IgD-negative memory B cell (primary cell): ENCODE results near the gene GTF2B. TPM values are rescaled to one million over a fixed set of nuclear protein-coding genes. Genes with fewer than 3 reads are reported as not detected.
"Not testable (repeated sequence)": the region's sequence is repeated elsewhere in the genome, so short reads cannot be mapped to it uniquely, and the experiment has no call there.

Source experiments
- H3K27ac Mint-ChIP-seq, 3 donors: one replicate each; pipeline ENCODE4 v1.8.0; 2020 to 2022; ENCODE audit warnings: mild to moderate bottlenecking in 3 of 3, mixed read lengths in 3 of 3, moderate library complexity in 1 of 3
- H3K27me3 Mint-ChIP-seq: one replicate; pipeline ENCODE4 v1.8.0; 2021; ENCODE audit warnings: mixed read lengths
- H3K36me3 Mint-ChIP-seq: one replicate; pipeline ENCODE4 v1.8.0; 2020; ENCODE audit warnings: mild to moderate bottlenecking, mixed read lengths
- H3K4me1 Mint-ChIP-seq, 3 donors: one replicate each; pipeline ENCODE4 v1.8.0; 2020 to 2022; ENCODE audit warnings: mixed read lengths in 3 of 3, mild to moderate bottlenecking in 1 of 3
- H3K4me3 Mint-ChIP-seq, 4 donors: one replicate each; pipeline ENCODE4 v1.8.0; 2020 to 2022; ENCODE audit warnings: mild to moderate bottlenecking in 4 of 4, mixed read lengths in 4 of 4, moderate library complexity in 3 of 4
- H3K9me3 Mint-ChIP-seq, 3 donors: one replicate each; pipeline ENCODE4 v1.8.0; 2020 to 2021; ENCODE audit warnings: mixed read lengths in 3 of 3, mild to moderate bottlenecking in 1 of 3
- polyA plus RNA-seq: library from polyadenylated mRNA; unstranded; fragments of 300-500 nt; fragmentation: Illumina TruSeq; gene quantifications from one replicate; pipeline ENCODE4 v1.2.3, GENCODE V29; 2021

GTF2B gene, protein sequence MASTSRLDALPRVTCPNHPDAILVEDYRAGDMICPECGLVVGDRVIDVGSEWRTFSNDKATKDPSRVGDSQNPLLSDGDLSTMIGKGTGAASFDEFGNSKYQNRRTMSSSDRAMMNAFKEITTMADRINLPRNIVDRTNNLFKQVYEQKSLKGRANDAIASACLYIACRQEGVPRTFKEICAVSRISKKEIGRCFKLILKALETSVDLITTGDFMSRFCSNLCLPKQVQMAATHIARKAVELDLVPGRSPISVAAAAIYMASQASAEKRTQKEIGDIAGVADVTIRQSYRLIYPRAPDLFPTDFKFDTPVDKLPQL
- polyA plus RNA-seq, result 56.5 TPM

DNA sequence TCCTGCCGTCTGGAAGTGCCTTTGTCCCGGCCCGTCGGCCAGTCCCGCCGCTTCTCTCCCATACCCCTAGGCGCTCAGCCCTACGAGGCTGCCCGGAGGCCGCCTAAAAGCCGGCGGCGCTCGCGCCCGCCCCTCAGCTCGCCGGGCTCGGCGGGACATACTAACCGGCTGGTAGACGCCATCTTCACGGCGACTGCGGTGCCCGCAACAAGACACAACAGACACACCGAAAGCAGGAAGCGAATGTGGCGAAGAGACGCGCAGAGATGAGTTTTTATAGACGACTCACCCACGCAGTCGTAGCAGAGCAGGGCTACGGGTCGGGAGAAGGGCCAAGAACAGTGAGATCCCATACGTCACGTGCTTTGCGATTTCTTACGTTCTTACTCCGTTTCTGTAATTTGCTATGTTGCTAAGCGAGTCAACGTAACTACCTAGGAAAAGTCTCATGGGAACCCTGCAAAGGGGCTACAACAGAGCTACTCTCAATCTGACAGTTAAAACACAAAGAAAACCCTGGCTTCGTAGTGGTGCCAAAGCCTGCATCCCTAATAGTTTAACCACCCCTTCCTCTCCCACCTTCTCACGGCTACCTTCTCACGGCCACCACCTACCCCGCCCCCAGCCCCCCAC, at the start of gene GTF2B:
TSS of gene GTF2B (minus strand) at position 250 of the 633 bp plus-strand sequence. CDS start at position 182, 68 bp downstream.
- Mint-ChIP-seq H3K4me1 (peaks cover 18 to 27% (median 20%) of the 10 kb centered on the region in 3 donors), H3K27me3 (no peaks in the 10 kb centered on the region), H3K27ac (peak within 1 kb of the TSS; percentile 83 to 96 (median 88)), H3K4me3 (peak within 1 kb of the TSS; percentile 87 to 96 (median 95)), H3K9me3 (no peaks in the 10 kb centered on the region), H3K36me3 (no peaks in the 10 kb centered on the region)

DNA sequence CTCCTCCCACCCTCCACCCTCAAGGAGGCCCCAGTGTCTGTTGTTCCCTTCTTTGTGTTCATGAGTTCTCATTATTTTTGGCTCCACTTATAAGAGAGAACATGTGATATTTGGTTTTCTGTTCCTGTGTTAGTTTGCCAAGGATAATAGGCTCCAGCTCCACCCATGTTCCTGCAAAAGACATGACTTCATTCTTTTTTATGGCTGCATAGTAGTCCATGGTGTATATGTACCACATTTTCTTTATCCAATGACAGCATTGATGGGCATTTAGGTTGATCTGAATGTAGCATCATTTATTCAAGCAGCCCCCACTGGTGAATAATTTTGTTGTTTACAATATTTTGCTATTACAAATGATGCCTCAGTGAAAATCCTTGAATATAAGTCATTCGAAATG, 47.2 kb upstream of the GTF2B start:
- H3K27ac Mint-ChIP-seq, result peak overlapping the region in 1 of 3 donors; percentile 55
- peaks cover 31% of the 10 kb centered on the region for H3K36me3 Mint-ChIP-seq
- H3K9me3 Mint-ChIP-seq, H3K4me3 Mint-ChIP-seq, H3K4me1 Mint-ChIP-seq, H3K27me3 Mint-ChIP-seq: not testable (repeated sequence)

DNA sequence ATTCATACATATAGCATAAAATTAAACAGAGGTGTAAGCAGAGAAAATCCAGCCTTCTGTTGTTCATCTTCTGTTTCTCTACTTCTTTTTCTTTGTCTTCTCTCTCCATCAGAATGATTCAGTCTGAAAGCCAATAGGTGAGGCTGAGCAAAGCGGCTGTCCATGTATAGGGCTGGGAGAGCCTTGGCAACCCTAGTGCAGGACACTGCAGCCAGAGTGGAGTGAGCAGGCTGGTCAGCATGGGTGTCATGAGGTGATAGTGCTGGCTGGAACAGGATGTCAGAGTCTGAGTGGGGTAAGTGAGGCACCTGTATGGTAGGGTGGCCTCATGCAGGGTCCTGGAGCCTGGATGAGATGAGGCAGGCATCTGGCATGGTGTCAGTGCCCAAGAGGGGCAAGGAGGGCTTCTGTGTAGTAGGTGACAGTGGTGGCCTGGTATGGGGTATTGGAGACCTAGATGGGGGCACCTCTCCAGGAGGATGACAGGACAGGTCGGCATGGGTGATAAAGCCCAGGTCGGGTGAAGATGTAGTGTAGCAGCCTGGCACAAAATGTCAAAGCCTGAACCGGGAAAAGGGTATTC, 45.5 kb upstream of the GTF2B start:
- H3K4me1 Mint-ChIP-seq, result peaks cover 0 to 10% (median 4%) of the 10 kb centered on the region in 3 donors
- peak overlapping the region in 1 of 3 donors; percentile 88 for H3K27ac Mint-ChIP-seq
- no peaks in the 10 kb centered on the region for H3K27me3 Mint-ChIP-seq
- no peak overlapping the region for H3K4me3 Mint-ChIP-seq
- peaks cover 34% of the 10 kb centered on the region for H3K36me3 Mint-ChIP-seq
- H3K9me3 Mint-ChIP-seq, result no peaks in the 10 kb centered on the region

DNA sequence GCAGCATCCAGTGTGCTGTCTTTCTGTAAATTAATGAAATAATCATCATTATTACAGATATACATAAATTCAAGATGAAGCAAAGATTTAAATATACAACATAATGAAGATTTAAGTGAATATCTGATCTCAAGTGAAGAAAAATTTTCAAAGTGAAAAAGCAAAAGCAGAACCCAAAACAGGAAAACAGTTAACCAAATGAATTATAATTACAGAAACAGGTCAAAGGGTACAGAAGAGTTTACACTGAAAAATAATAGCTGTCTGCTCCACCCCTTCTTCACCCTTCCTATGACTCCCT, 44.8 kb upstream of the GTF2B start:
- H3K4me1 Mint-ChIP-seq, result peaks cover 0 to 10% (median 4%) of the 10 kb centered on the region in 3 donors
- no peaks in the 10 kb centered on the region for H3K9me3 Mint-ChIP-seq
- H3K27me3 Mint-ChIP-seq, result no peaks in the 10 kb centered on the region
- peaks cover 31% of the 10 kb centered on the region for H3K36me3 Mint-ChIP-seq
- H3K4me3 Mint-ChIP-seq, result no peak overlapping the region
- no peak overlapping the region for H3K27ac Mint-ChIP-seq

DNA sequence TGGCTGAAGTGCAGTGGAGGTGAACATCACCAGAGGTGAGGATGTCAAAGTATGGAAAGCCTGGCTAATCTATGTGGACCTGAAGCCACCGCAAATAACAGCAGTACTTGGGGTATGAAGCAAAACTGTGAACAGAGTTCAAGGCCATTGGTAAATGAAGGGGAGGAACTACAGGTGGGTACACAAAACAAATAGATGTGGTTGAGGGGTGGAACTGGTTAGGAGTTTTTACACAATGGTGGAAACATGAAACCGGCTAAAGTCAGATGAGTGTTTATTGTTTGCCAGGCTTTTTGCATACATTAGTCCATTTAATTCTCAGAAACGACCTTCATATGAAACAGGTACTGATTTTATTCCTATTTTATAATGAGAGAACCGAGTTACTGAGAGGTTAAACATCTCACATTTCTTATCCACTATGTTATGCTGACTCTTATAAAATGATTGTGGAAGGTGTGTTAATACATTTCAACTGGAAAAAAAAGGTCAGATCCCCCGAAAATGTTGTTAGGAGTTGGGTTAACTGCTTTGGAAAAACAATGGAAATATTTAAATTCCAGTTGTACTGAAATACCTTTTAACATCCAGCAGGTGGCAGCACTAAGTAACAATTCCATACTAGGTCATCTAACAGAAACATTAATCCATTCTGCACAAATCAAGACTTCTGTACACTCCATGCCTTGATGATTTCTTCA, 44.3 kb upstream of the GTF2B start:
- Mint-ChIP-seq H3K9me3 (no peaks in the 10 kb centered on the region), H3K36me3 (peaks cover 32% of the 10 kb centered on the region), H3K27me3 (no peaks in the 10 kb centered on the region), H3K4me3 (no peak overlapping the region), H3K4me1 (peaks cover 0 to 10% (median 4%) of the 10 kb centered on the region in 3 donors), H3K27ac (no peak overlapping the region)

DNA sequence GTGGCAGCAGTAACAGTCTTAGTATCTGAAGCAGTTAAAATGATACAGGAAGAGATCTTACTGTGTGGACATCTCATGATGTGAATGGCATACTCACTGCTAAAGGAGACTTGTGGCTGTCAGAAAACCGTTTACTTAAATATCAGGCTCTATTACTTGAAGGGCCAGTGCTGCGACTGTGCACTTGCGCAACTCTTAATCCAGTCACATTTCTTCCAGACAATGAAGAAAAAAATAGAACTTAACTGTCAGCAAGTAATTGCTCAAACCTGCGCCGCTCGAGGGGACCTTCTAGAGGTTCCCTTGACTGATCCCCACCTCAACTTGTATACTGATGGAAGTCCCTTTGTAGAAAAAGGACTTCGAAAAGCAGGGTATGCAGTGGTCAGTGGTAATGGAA, 38.8 kb upstream of the GTF2B start:
- H3K36me3 Mint-ChIP-seq, result peaks cover 37% of the 10 kb centered on the region
- not testable (repeated sequence) for H3K27ac Mint-ChIP-seq, H3K4me1 Mint-ChIP-seq, H3K9me3 Mint-ChIP-seq, H3K4me3 Mint-ChIP-seq, H3K27me3 Mint-ChIP-seq

DNA sequence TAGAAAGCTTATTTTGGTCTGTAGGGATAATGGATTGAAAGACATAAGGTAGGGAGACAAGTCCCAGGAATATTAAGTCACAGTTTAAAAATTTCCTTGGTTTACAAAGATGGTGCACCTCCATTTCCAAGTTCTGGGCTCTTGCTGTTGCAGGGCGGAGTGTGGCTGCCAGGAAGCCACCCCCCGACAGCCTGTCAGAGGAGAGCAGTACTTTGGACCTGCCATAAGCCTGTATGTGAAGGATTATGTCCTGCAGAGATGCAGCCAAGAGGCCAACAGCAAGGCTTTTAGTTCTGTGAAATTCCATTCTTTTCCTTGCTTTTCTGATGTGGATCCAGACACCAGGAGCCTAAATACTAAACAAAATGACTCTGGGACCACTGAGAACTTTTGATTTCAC, 31.9 kb upstream of the GTF2B start:
- Mint-ChIP-seq H3K9me3 (peaks cover 4 to 6% (median 5%) of the 10 kb centered on the region in 3 donors), H3K36me3 (peaks cover 34% of the 10 kb centered on the region), H3K27me3 (no peaks in the 10 kb centered on the region), H3K27ac (no peak overlapping the region), H3K4me3 (no peak overlapping the region), H3K4me1 (no peaks in the 10 kb centered on the region)

DNA sequence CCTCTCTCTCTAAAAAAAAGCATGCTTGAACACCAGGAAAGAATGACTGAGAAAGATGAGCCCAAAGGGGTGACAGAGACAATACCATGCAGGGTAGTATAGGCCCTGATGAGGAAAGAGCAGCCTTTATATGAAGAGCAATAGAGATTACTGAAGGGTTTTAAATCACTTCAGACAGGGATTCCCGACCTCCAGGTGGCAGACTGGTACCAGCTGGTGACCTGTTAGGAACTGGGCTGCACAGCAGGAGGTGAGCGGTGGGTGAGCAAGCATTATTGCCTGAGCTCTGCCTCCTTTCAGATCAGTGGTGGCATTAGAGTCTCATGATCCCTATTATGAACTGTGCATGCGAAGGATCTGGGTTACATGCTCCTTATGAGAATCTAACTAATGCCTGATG, 30.8 kb upstream of the GTF2B start:
- peaks cover 29% of the 10 kb centered on the region for H3K36me3 Mint-ChIP-seq
- peaks cover 6 to 12% (median 9%) of the 10 kb centered on the region in 3 donors for H3K9me3 Mint-ChIP-seq

DNA sequence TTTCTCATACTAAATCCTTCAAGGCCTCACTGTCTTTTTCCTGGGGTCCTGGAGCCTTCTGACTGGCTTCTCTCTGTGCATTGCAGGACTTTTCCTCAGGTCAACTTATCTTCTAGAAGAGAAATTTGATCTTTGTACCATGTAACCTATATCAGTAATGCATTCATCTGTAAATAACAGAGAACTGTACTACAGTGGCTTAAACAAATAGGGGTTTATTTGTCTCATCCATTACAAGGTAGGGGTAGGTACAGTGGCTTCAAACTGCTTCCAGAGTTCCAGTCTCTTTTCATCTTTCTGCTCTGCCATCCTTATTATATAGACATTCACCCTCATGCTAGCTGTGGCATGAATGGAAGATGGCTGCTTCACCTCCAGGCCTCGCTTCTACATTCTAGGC, 29.5 kb upstream of the GTF2B start:
- Mint-ChIP-seq H3K27me3 (no peaks in the 10 kb centered on the region), H3K9me3 (peaks cover 11 to 16% (median 14%) of the 10 kb centered on the region in 3 donors), H3K4me3 (no peak overlapping the region), H3K36me3 (peaks cover 29% of the 10 kb centered on the region), H3K27ac (no peak overlapping the region), H3K4me1 (no peaks in the 10 kb centered on the region)

More for the DNA sequence above, 30.8 kb upstream of the GTF2B start:
- Mint-ChIP-seq H3K27me3 (no peaks in the 10 kb centered on the region), H3K4me3 (no peak overlapping the region), H3K27ac (peak overlapping the region in 1 of 3 donors; percentile 33), H3K4me1 (no peaks in the 10 kb centered on the region)

DNA sequence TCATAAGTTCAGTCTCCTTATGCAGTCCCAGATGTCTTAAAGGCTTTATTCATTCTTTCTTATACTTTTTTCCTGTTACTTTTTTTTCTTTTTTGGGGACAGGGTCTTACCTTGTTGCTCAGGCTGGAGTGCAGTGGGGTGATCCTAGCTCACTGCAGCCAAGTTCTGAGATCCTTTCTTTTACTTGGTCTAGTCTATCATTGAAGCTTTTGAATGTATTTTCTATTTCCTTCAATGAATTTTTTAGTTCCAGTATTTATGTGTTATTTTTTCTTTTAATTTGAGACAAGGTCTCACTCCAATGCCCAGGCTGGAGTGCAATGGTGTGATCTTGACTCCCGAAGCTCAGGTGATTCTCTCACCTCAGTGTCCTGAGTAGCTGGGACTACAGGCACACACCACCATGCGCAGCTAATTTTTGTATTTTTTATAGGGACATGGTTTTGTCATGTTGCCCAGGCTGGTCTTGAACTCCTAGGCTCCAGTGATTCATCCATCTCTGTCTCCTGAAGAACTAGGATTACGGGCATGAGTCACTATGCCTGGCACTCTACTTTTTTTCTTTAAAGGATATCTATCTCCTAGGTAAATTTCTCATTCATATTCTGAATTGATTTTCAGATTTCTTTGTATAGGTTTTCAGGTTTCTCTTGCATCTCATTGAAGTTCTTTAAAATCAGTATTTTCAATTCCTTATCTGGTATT, 26.1 kb upstream of the GTF2B start:
- Mint-ChIP-seq H3K4me3 (no peak overlapping the region), H3K36me3 (peaks cover 16% of the 10 kb centered on the region), H3K27me3 (no peaks in the 10 kb centered on the region), H3K9me3 (peaks cover 14 to 26% (median 21%) of the 10 kb centered on the region in 3 donors), H3K27ac (peak overlapping the region in 1 of 3 donors; percentile 83), H3K4me1 (no peaks in the 10 kb centered on the region)

DNA sequence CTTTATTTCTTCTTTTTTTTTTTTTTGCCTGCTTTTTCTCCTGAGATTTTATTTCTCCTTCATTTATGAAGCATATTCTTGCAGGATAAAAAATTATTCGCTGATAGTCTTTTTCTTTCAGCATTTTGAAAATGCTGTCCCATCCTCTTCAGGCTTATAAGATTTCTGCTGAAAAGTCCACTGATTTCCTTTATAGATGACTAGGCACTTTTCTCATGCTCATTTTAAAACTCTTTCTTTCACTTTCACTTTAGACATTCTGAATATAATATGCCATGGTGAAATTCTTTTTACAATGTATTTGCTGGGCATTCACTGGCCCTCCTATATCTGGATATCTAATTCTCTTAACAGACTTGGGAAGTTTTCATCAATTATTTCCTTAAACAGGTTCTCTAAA, 25.5 kb upstream of the GTF2B start:
- Mint-ChIP-seq H3K4me1 (peaks cover 0 to 2% (median 1%) of the 10 kb centered on the region in 3 donors), H3K27ac (peak overlapping the region in 1 of 3 donors; percentile 83), H3K9me3 (peaks cover 14 to 26% (median 21%) of the 10 kb centered on the region in 3 donors), H3K27me3 (no peaks in the 10 kb centered on the region), H3K4me3 (peak overlapping the region in 1 of 4 donors; percentile 3), H3K36me3 (peaks cover 16% of the 10 kb centered on the region)

DNA sequence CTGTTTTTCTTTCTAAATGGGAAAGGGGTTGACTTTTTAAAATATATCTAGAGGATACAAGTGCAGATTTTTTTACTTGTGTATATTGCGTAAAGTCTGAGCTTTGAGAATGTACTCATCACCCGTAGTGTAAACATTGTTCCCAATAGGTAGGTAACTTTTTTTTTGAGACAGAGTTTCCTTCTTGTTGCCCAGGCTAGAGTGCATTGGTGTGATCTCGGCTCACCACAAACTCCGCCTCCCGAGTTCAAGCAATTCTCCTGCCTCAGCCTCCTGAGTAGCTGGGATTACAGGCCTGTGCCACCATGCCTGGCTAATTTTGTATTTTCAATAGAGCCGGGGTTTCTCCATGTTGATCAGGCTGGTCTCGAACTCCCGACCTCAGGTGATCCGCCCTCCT, 20.4 kb upstream of the GTF2B start:
- not testable (repeated sequence) for H3K27ac Mint-ChIP-seq, H3K27me3 Mint-ChIP-seq, H3K4me1 Mint-ChIP-seq, H3K36me3 Mint-ChIP-seq, H3K4me3 Mint-ChIP-seq
- peaks cover 5 to 17% (median 9%) of the 10 kb centered on the region in 3 donors for H3K9me3 Mint-ChIP-seq

DNA sequence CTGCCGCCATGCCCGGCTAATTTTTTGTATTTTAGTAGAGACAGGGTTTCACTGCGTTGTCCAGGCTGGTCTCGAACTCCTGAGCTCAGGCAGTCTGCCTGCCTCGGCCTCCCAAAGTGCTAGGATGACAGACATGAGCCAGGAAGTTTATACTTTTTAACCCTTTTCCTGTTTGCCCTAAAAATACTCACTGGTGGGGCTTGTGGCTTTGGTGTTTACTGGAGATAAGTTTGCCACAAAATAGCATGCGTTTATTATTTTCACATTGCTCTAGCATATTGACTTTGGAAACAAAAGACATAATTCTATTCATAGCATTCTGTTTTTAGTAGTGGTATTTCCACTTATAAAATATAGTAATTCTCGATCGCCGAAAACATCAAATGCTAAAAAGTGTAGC, 19.8 kb upstream of the GTF2B start:
- Mint-ChIP-seq H3K27ac (no peak overlapping the region), H3K4me1 (peaks cover 0 to 5% (median 1%) of the 10 kb centered on the region in 3 donors), H3K9me3 (peaks cover 5 to 13% (median 7%) of the 10 kb centered on the region in 3 donors), H3K4me3 (no peak overlapping the region), H3K36me3 (peaks cover 1% of the 10 kb centered on the region), H3K27me3 (peaks cover 1% of the 10 kb centered on the region)

DNA sequence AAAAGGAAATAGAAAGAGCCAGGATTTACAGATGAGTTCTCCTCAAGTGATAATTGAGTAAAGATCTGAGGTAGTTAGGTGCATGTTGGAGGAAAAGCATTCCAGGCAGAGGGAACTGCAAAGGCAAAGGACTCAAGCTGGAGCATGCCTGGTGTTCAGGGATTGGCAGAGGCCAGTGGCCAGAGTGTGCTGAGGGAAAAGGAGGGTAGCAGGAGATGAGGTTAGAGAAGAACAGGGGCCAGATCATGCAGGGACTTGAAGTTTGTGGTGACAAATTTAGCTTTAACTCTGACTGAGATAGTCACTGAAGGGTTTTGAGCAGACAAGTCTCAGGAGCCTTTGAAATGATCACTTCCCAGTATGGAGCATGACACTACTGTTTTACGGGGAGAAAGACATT, 19.0 kb upstream of the GTF2B start:
- peak overlapping the region in 1 of 4 donors; percentile 3 for H3K4me3 Mint-ChIP-seq
- peak overlapping the region in 1 of 3 donors; percentile 84 for H3K27ac Mint-ChIP-seq
- H3K27me3 Mint-ChIP-seq, result peaks cover 1% of the 10 kb centered on the region
- peaks cover 1% of the 10 kb centered on the region for H3K36me3 Mint-ChIP-seq
- H3K4me1 Mint-ChIP-seq, result peaks cover 0 to 5% (median 1%) of the 10 kb centered on the region in 3 donors
- H3K9me3 Mint-ChIP-seq, result peaks cover 4 to 11% (median 6%) of the 10 kb centered on the region in 3 donors
